Keratinocyte (primary cell): ENCODE measurements around the gene TGFB1I1.

Experiments used
- EZH2 ChIP-seq: IDR thresholded peaks from one replicate; pipeline ENCODE4 v1.6.1; 2012; ENCODE audit warnings: inconsistent platforms, mild to moderate bottlenecking, low read length, moderate library complexity
- TF ChIP-seq, protein P1 (sequence below), 3 experiments: IDR thresholded peaks in 1 of 3; conservative IDR thresholded peaks in 1 of 3; optimal IDR thresholded peaks in 1 of 3; 2 replicates in 2 of 3; 3 replicates in 1 of 3; pipeline versions ENCODE3 to v1.5.1; 2011; ENCODE audit warnings: low read length in 3 of 3, mild to moderate bottlenecking in 3 of 3, moderate library complexity in 2 of 3, control low read depth in 1 of 3, inconsistent platforms in 1 of 3; ENCODE audit not compliant: insufficient read depth in 2 of 3; ENCODE audit errors: extremely low read depth in 1 of 3

DNA sequence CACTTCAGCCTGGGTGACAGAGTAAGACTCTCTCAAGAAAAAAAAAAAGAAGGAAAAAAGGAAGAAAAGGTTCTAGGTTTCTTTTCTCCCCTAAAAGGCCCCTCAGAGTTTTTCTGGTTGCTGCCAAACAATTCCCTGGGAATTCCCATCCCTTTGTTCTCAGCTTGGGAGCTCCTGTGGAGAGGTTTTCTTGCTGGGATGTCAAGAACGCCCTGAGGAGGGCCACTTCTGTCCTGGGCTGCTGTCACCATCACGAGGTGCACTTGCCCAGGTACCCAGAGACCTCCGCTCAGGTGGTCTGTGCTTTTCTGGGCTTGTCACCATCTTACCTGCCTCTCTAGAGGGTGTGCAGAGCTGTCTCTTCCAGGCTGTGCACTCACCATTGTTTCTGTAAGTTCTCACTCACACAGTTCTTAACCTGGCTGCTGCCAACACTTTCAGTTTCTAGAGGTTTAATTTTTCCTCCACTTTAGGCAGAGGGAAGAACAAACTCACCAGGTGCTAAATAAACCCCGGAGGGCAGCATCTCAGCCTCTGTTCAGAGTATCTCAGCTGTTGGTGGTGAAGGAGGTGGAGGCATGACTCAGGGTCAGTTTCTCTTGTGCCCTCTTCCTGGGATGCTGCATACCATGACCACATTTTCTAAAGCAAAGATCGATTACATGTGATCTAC is 41.4 kb upstream of the TGFB1I1 start:
- TF ChIP-seq, protein P1, sequence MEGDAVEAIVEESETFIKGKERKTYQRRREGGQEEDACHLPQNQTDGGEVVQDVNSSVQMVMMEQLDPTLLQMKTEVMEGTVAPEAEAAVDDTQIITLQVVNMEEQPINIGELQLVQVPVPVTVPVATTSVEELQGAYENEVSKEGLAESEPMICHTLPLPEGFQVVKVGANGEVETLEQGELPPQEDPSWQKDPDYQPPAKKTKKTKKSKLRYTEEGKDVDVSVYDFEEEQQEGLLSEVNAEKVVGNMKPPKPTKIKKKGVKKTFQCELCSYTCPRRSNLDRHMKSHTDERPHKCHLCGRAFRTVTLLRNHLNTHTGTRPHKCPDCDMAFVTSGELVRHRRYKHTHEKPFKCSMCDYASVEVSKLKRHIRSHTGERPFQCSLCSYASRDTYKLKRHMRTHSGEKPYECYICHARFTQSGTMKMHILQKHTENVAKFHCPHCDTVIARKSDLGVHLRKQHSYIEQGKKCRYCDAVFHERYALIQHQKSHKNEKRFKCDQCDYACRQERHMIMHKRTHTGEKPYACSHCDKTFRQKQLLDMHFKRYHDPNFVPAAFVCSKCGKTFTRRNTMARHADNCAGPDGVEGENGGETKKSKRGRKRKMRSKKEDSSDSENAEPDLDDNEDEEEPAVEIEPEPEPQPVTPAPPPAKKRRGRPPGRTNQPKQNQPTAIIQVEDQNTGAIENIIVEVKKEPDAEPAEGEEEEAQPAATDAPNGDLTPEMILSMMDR (optimal IDR thresholded peaks at IDR 0.05 in 1 of 3, IDR thresholded peaks at IDR 0.05 in 1 of 3, conservative IDR thresholded peaks at IDR 0.05 in 1 of 3; ENCODE audit: extremely low read depth in 1 of 3, insufficient read depth in 2 of 3, low read length in 3 of 3): no peak
- no peak for TF ChIP-seq EZH2
